Measurements from ENCODE around the gene DENND4A.

DNA sequence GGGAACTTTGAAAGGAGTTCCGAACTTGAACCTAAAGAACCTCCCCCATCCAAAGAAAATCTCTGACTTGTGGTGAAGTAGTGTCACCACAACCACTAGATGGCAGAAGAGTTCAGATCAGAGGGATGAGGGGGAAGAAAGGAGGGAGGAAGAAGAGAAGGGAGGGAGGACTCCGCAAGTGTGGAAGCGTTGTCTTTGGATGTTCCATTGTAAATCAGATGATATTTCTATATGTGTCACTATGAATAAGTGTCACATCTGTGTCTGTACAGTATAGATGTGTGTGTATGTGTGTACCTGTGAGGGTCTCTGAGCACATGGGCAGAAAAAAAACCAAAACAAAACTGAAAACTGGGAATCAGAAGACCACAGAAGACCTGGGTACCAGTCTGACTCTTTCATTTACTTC lies 153.4 kb downstream of the DENND4A start:
- TF ChIP-seq, protein P1, sequence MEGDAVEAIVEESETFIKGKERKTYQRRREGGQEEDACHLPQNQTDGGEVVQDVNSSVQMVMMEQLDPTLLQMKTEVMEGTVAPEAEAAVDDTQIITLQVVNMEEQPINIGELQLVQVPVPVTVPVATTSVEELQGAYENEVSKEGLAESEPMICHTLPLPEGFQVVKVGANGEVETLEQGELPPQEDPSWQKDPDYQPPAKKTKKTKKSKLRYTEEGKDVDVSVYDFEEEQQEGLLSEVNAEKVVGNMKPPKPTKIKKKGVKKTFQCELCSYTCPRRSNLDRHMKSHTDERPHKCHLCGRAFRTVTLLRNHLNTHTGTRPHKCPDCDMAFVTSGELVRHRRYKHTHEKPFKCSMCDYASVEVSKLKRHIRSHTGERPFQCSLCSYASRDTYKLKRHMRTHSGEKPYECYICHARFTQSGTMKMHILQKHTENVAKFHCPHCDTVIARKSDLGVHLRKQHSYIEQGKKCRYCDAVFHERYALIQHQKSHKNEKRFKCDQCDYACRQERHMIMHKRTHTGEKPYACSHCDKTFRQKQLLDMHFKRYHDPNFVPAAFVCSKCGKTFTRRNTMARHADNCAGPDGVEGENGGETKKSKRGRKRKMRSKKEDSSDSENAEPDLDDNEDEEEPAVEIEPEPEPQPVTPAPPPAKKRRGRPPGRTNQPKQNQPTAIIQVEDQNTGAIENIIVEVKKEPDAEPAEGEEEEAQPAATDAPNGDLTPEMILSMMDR (IDR thresholded peaks at IDR 0.05) = peak; percentile 70 to 77 (median 72)
- TF ChIP-seq EP300 (IDR thresholded peaks at IDR 0.05) (no peak), POLR2A (IDR thresholded peaks at IDR 0.05) (no peak)
